IMR-90 (cell line): Measurements from ENCODE around the gene PXYLP1. TPM values are rescaled to one million over a fixed set of nuclear protein-coding genes. Genes with fewer than 3 reads are reported as not detected.

ENCODE experiments used
- ATAC-seq: fragments of 200-7000 bp; cut with Tn5 transposase; 2 replicates; pipeline ENCODE4 v1.9.1; 2020; ENCODE audit warnings: low read depth, mild to moderate bottlenecking, moderate library complexity
- BruUV-seq: library from RNA; stranded (reverse); fragments of 400-500 nt; replicated peaks from 2 replicates; lab custom pipeline; 2021; lab: Mats Ljungman, UMichigan
- CTCF ChIA-PET: fragments of 300-600 bp; formaldehyde crosslinking; extraction: SDS; loops from one replicate; lab custom pipeline; 2021; ENCODE audit warnings: antibody characterized with exemption; lab: Yijun Ruan, JAX
- POLR2A ChIA-PET: fragments of 300-600 bp; sonication (Branson Sonifier 250); formaldehyde crosslinking; loops from one replicate; lab custom pipeline; 2022; ENCODE audit warnings: antibody characterized with exemption; ENCODE audit not compliant: unreplicated experiment; lab: Charles Lee
- DNase-seq: peaks from one replicate; pipeline ENCODE4 v3.0.0; 2013
- H2AFZ ChIP-seq: replicated peaks from 2 replicates; pipeline ENCODE3; 2013; ENCODE audit warnings: low read length, mild to moderate bottlenecking; ENCODE audit not compliant: poor library complexity
- H2AK5ac ChIP-seq: 2 replicates; pipeline ENCODE4 v1.6.1; 2013; ENCODE audit warnings: low read depth, low read length, inconsistent platforms
- H2AK9ac ChIP-seq: replicated peaks from 2 replicates; pipeline ENCODE3; 2013; ENCODE audit warnings: mild to moderate bottlenecking, low read depth, low read length, moderate library complexity; ENCODE audit not compliant: poor library complexity
- H2BK120ac ChIP-seq: 2 replicates; pipeline ENCODE4 v1.6.1; 2013; ENCODE audit warnings: low read depth, low read length, inconsistent platforms
- H2BK15ac ChIP-seq: 3 replicates; pipeline ENCODE4 v1.6.1; 2013; ENCODE audit warnings: low read depth, low read length, inconsistent platforms
- H2BK20ac ChIP-seq: 2 replicates; pipeline ENCODE4 v1.6.1; 2013; ENCODE audit warnings: low read depth, mild to moderate bottlenecking, inconsistent platforms, low read length, moderate library complexity
- H2BK5ac ChIP-seq: 2 replicates; pipeline ENCODE4 v1.6.1; 2013; ENCODE audit warnings: mild to moderate bottlenecking, low read depth, low read length, inconsistent platforms; ENCODE audit not compliant: poor library complexity, severe bottlenecking
- H3K14ac ChIP-seq: replicated peaks from 2 replicates; pipeline ENCODE4 v1.6.1; 2013; ENCODE audit warnings: low read depth, low read length, inconsistent platforms
- H3K18ac ChIP-seq: 2 replicates; pipeline ENCODE4 v1.6.1; 2013; ENCODE audit warnings: low read depth, low read length, control low read depth
- H3K23ac ChIP-seq: 2 replicates; pipeline ENCODE4 v1.6.1; 2013; ENCODE audit warnings: low read depth, low read length, inconsistent platforms
- H3K27ac ChIP-seq: 2 replicates; pipeline ENCODE4 v1.5.1; 2013; ENCODE audit warnings: mild to moderate bottlenecking, control low read depth, low read length; ENCODE audit not compliant: insufficient read depth
- H3K27me3 ChIP-seq: 2 replicates; pipeline ENCODE4 v1.6.1; 2013; ENCODE audit warnings: low read length; ENCODE audit not compliant: control insufficient read depth, insufficient read depth
- H3K36me3 ChIP-seq: 2 replicates; pipeline ENCODE4 v1.6.1; 2013; ENCODE audit warnings: low read length, mixed read lengths; ENCODE audit not compliant: control insufficient read depth, insufficient read depth
- H3K4ac ChIP-seq: 2 replicates; pipeline ENCODE4 v1.6.1; 2013; ENCODE audit warnings: low read depth, low read length, inconsistent platforms
- H3K4me1 ChIP-seq: 2 replicates; pipeline ENCODE4 v1.6.1; 2013; ENCODE audit warnings: low read length, mixed read lengths; ENCODE audit not compliant: control insufficient read depth, insufficient read depth
- H3K4me2 ChIP-seq: 2 replicates; pipeline ENCODE4 v1.6.1; 2013; ENCODE audit warnings: low read depth, mild to moderate bottlenecking, control low read depth, low read length, moderate library complexity
- H3K4me3 ChIP-seq: 2 replicates; pipeline ENCODE4 v1.5.1; 2013; ENCODE audit warnings: low read depth, mild to moderate bottlenecking, control low read depth, low read length, moderate library complexity; ENCODE audit not compliant: insufficient read depth
- H3K56ac ChIP-seq: 2 replicates; pipeline ENCODE4 v1.6.1; 2013; ENCODE audit warnings: low read length, inconsistent platforms; ENCODE audit not compliant: insufficient read depth; ENCODE audit errors: extremely low read depth
- H3K79me1 ChIP-seq, 2 experiments: 2 replicates each; pipeline ENCODE4 v1.6.1; 2013; ENCODE audit warnings: low read length in 2 of 2, inconsistent platforms in 1 of 2, low read depth in 1 of 2
- H3K9ac ChIP-seq: 2 replicates; pipeline ENCODE4 v1.6.1; 2013; ENCODE audit warnings: low read depth, low read length, control low read depth
- H3K9me1 ChIP-seq: 2 replicates; pipeline ENCODE4 v1.6.1; 2013; ENCODE audit warnings: low read length, inconsistent platforms; ENCODE audit not compliant: insufficient read depth
- H3K9me3 ChIP-seq: 2 replicates; pipeline ENCODE4 v1.6.1; 2013; ENCODE audit warnings: low read length; ENCODE audit not compliant: control insufficient read depth, insufficient read depth
- H4K20me1 ChIP-seq: 2 replicates; pipeline ENCODE4 v1.6.1; 2013; ENCODE audit warnings: low read length, inconsistent platforms; ENCODE audit not compliant: insufficient read depth
- H4K5ac ChIP-seq: 2 replicates; pipeline ENCODE4 v1.6.1; 2013; ENCODE audit warnings: mild to moderate bottlenecking, low read depth, low read length, control low read depth
- H4K8ac ChIP-seq, 2 experiments: 2 replicates each; pipeline ENCODE4 v1.6.1; 2013; ENCODE audit warnings: low read depth in 2 of 2, low read length in 2 of 2, control low read depth in 1 of 2, inconsistent platforms in 1 of 2
- H4K91ac ChIP-seq: 2 replicates; pipeline ENCODE4 v1.6.1; 2013; ENCODE audit warnings: low read depth, low read length, inconsistent platforms; ENCODE audit not compliant: insufficient read depth
- CEBPB ChIP-seq: IDR thresholded peaks from 2 replicates; pipeline ENCODE4 v1.6.1; 2012; ENCODE audit warnings: low read depth, low read length, improper control_type of control experiment
- FOS ChIP-seq: fragments of 150-350 bp; IDR thresholded peaks from 2 replicates; pipeline ENCODE4 v1.6.1; 2016; ENCODE audit warnings: low read depth, low read length
- MAFK ChIP-seq: IDR thresholded peaks from 2 replicates; pipeline ENCODE4 v1.6.1; 2012; ENCODE audit warnings: low read depth, low read length, improper control_type of control experiment
- NFE2L2 ChIP-seq: fragments of 150-350 bp; IDR thresholded peaks from 2 replicates; pipeline ENCODE4 v1.6.1; 2016; ENCODE audit warnings: low read depth, mild to moderate bottlenecking, low read length
- RCOR1 ChIP-seq: IDR thresholded peaks from 2 replicates; pipeline ENCODE4 v1.6.1; 2012; ENCODE audit warnings: mild to moderate bottlenecking, low read length, improper control_type of control experiment; ENCODE audit not compliant: insufficient replicate concordance
- SMC3 ChIP-seq: fragments of 150-350 bp; IDR thresholded peaks from 2 replicates; pipeline ENCODE4 v1.6.1; 2016; ENCODE audit warnings: low read depth, mild to moderate bottlenecking, antibody characterized with exemption, low read length, moderate library complexity
- USF2 ChIP-seq: fragments of 150-350 bp; IDR thresholded peaks from 2 replicates; pipeline ENCODE4 v1.6.1; 2017; ENCODE audit warnings: mild to moderate bottlenecking, antibody characterized with exemption, low read length, low read depth
- WGBS, 2 experiments: methylation state at CpG; one replicate each; pipeline versions ENCODE4 v1.1.5 to v1.1.7; 2013; ENCODE audit warnings: missing lambda C conversion rate in 2 of 2; ENCODE audit not compliant: insufficient read length in 1 of 2; ENCODE audit errors: extremely low coverage in 2 of 2; 5-methylcytosine and 5-hydroxymethylcytosine counted together
- dilution Hi-C: fragments of 300-500 bp; cut with HindIII; formaldehyde crosslinking; loops from one replicate; pipeline ENCODE4 v1.14.3; 2018; ENCODE audit warnings: low sequenced_read_pairs; ENCODE audit not compliant: unreplicated experiment
- in situ Hi-C: fragments of 300-500 bp; cut with MboI; formaldehyde crosslinking; loops from 3 replicates; pipeline ENCODE4 v1.14.3; 2019; ENCODE audit warnings: low sequenced_read_pairs, inconsistent platforms, mixed read lengths
- intact Hi-C: fragments of 100-400 bp; cut with micrococcal nuclease; formaldehyde crosslinking; loops from 2 replicates; pipeline ENCODE4 v1.10.0; 2022
- polyA plus RNA-seq, 3 experiments: library from polyadenylated mRNA; depleted of rRNA; stranded (reverse); fragments of >200 nt; gene quantifications; 2 replicates each; pipeline ENCODE4 v1.2.3, GENCODE V29; 2012; ENCODE audit warnings: low replicate concordance in 1 of 3
- total RNA-seq: library from RNA; depleted of rRNA; stranded (reverse); fragments of >200 nt; gene quantifications from 2 replicates; pipeline ENCODE4 v1.2.3, GENCODE V29; 2012

Gene PXYLP1
- total and polyA plus RNA-seq, 2 of the 4 experiments (the other 2 are of a cell fraction) = 11.7 to 15.6 TPM

GRCh38 chr3:141291559-141292355 lies 60.1 kb downstream of the PXYLP1 start:
- Histone ChIP-seq H3K4me1 (peaks cover 3% of the 10 kb centered on the region; the same call in 1 of the 2 replicates), H3K14ac (no peak overlapping the region), H3K4ac (no peak overlapping the region), H2BK120ac (no peak overlapping the region), H3K18ac (no peak overlapping the region), H4K5ac (no peak overlapping the region), H4K20me1 (no peaks in the 10 kb centered on the region), H2AK9ac (no peak overlapping the region), H3K27me3 (no peaks in the 10 kb centered on the region), H3K4me2 (no peak overlapping the region), H2AK5ac (no peak overlapping the region), H3K79me1 (no peaks in the 10 kb centered on the region), H3K9ac (no peak overlapping the region), H2BK15ac (no peak overlapping the region), H3K9me3 (no peaks in the 10 kb centered on the region), H3K56ac (no peak overlapping the region), H2BK20ac (no peak overlapping the region), H2BK5ac (no peak overlapping the region), H3K36me3 (peaks cover 10% of the 10 kb centered on the region; the same call in 1 of the 2 replicates), H4K91ac (no peak overlapping the region), H3K23ac (no peak overlapping the region; the same call in 1 of the 2 replicates), H3K4me3 (no peak overlapping the region), H3K27ac (no peak overlapping the region), H2AFZ (no peak overlapping the region), H4K8ac (no peak overlapping the region), H3K9me1 (peaks cover 4% of the 10 kb centered on the region; the same call in 1 of the 2 replicates)
- ChIA-PET POLR2A (no interaction called here), CTCF (interaction anchor here (1.3 kb wide), 1 partner anchor 11 kb away, joined by 5 read pairs; no protein-coding TSS in a partner anchor)
- dilution Hi-C loops (no loop called here), intact Hi-C loops (no loop called here), in situ Hi-C loops (no loop called here)
- ATAC-seq (no peak), DNase-seq (no peak)
- BruUV-seq = no TSS peak
- no peak for TF ChIP-seq FOS
- no peak for TF ChIP-seq RCOR1
- no peak for TF ChIP-seq SMC3
- no peak for TF ChIP-seq CEBPB
- TF ChIP-seq MAFK = no peak
- no peak for TF ChIP-seq USF2
- TF ChIP-seq NFE2L2 = no peak
- WGBS, 2 experiments = no CpG with 5 or more reads among the region's 12 CpGs
